Activated naive CD4-positive, alpha-beta T cell treated with anti-CD3 and anti-CD28 coated beads, Interleukin-2, amount 50 U/mL, for 72 hours (primary cell): ENCODE results near the gene RIPOR2. TPM values are rescaled to one million over a fixed set of nuclear protein-coding genes. Genes with fewer than 3 reads are reported as not detected.
A peak's percentile ranks its signal among the peaks of the same experiment; 100 is the strongest.
"Not testable (repeated sequence)": the region's sequence is repeated elsewhere in the genome, so short reads cannot be mapped to it uniquely, and the experiment has no call there.

Source experiments
- ATAC-seq, 2 donors: fragments of 150-1000 bp; cut with Tn5 transposase; 2 replicates each; pipeline ENCODE4 v1.10.0; 2021; ENCODE audit warnings: mild to moderate bottlenecking in 2 of 2, moderate library complexity in 2 of 2
- DNase-seq, 2 donors: peaks; one replicate each; pipeline ENCODE4 v3.0.0; 2021 to 2022; ENCODE audit warnings: low spot score in 2 of 2
- H3K27ac Mint-ChIP-seq, 2 donors: one replicate each; pipeline ENCODE4 v1.8.0; 2022; ENCODE audit warnings: mild to moderate bottlenecking in 2 of 2, mixed read lengths in 2 of 2
- H3K36me3 Mint-ChIP-seq, 2 donors: one replicate each; pipeline ENCODE4 v1.8.0; 2022; ENCODE audit warnings: mixed read lengths in 2 of 2
- H3K9me3 Mint-ChIP-seq, 2 donors: one replicate each; pipeline ENCODE4 v1.8.0; 2022; ENCODE audit warnings: mixed read lengths in 2 of 2
- total RNA-seq, 2 donors: library from RNA; stranded (reverse); gene quantifications; one replicate each; pipeline ENCODE4 v1.2.3, GENCODE V29; 2022

RIPOR2 gene
- total RNA-seq, 2 donors from 2014 or later, result 63.9 to 126 TPM

- ATAC-seq, result no peak
- no peak for DNase-seq
- Mint-ChIP-seq H3K9me3 (peaks cover 7% of the 10 kb centered on the region in 2 donors), H3K36me3 (peaks cover 18 to 53% of the 10 kb centered on the region in 2 donors), H3K27ac (peak overlapping the region; percentile 92 to 98)
Observed at GRCh38 chr6:24882295-24882694, 53.5 kb downstream of the RIPOR2 start.

GRCh38 chr6:24881376-24881775 is 54.4 kb downstream of the RIPOR2 start:
- Mint-ChIP-seq H3K9me3 (peaks cover 7 to 9% of the 10 kb centered on the region in 2 donors), H3K36me3 (peaks cover 27 to 60% of the 10 kb centered on the region in 2 donors), H3K27ac (peak overlapping the region; percentile 92 to 98)
- no peak for ATAC-seq
- no peak for DNase-seq

GRCh38 chr6:24880451-24880850 is 55.3 kb downstream of the RIPOR2 start:
- peak overlapping the region in 1 of 2 donors; percentile 71 for H3K27ac Mint-ChIP-seq
- H3K9me3 Mint-ChIP-seq, result peaks cover 7 to 11% of the 10 kb centered on the region in 2 donors
- ATAC-seq (no peak), DNase-seq (no peak)
- peaks cover 29 to 62% of the 10 kb centered on the region in 2 donors for H3K36me3 Mint-ChIP-seq

GRCh38 chr6:24879351-24879750 is 56.4 kb downstream of the RIPOR2 start:
- no peak for ATAC-seq
- peaks cover 29 to 73% of the 10 kb centered on the region in 2 donors for H3K36me3 Mint-ChIP-seq

GRCh38 chr6:24877747-24878146 is 58.0 kb downstream of the RIPOR2 start:
- DNase-seq, ATAC-seq: not testable (repeated sequence)
- peaks cover 35 to 88% of the 10 kb centered on the region in 2 donors for H3K36me3 Mint-ChIP-seq
- peak overlapping the region in 1 of 2 donors; percentile 60 for H3K27ac Mint-ChIP-seq
- peaks cover 7 to 11% of the 10 kb centered on the region in 2 donors for H3K9me3 Mint-ChIP-seq

More at GRCh38 chr6:24879351-24879750, 56.4 kb downstream of the RIPOR2 start:
- peaks cover 7 to 11% of the 10 kb centered on the region in 2 donors for H3K9me3 Mint-ChIP-seq
- peak overlapping the region; percentile 71 to 81 for H3K27ac Mint-ChIP-seq
- no peak for DNase-seq

GRCh38 chr6:24876499-24877465 is 59.0 kb downstream of the RIPOR2 start:
- ATAC-seq (peak in 1 of 2 donors; percentile 20), DNase-seq (no peak)
- Mint-ChIP-seq H3K27ac (peak overlapping the region in 1 of 2 donors; percentile 60), H3K36me3 (peaks cover 31 to 92% of the 10 kb centered on the region in 2 donors), H3K9me3 (peaks cover 7 to 11% of the 10 kb centered on the region in 2 donors)

- ATAC-seq (no peak), DNase-seq (no peak)
- Mint-ChIP-seq H3K9me3 (peaks cover 7 to 11% of the 10 kb centered on the region in 2 donors), H3K27ac (peak overlapping the region in 1 of 2 donors; percentile 60), H3K36me3 (peaks cover 29 to 94% of the 10 kb centered on the region in 2 donors)
Observed at GRCh38 chr6:24875534-24875901, 60.2 kb downstream of the RIPOR2 start.

GRCh38 chr6:24874776-24875533 is 60.8 kb downstream of the RIPOR2 start:
- H3K9me3 Mint-ChIP-seq, result peaks cover 7 to 11% of the 10 kb centered on the region in 2 donors
- no peak overlapping the region for H3K27ac Mint-ChIP-seq
- DNase-seq (no peak), ATAC-seq (no peak)
- peaks cover 29 to 89% of the 10 kb centered on the region in 2 donors for H3K36me3 Mint-ChIP-seq

- peaks cover 25 to 81% of the 10 kb centered on the region in 2 donors for H3K36me3 Mint-ChIP-seq
- DNase-seq (no peak), ATAC-seq (no peak)
- H3K9me3 Mint-ChIP-seq, result peaks cover 7 to 11% of the 10 kb centered on the region in 2 donors
- no peak overlapping the region for H3K27ac Mint-ChIP-seq
Observed at GRCh38 chr6:24874128-24874527, 61.6 kb downstream of the RIPOR2 start.

- peaks cover 32 to 80% of the 10 kb centered on the region in 2 donors for H3K36me3 Mint-ChIP-seq
- no peak for ATAC-seq
- H3K27ac Mint-ChIP-seq, result peak overlapping the region in 1 of 2 donors; percentile 7
- no peak for DNase-seq
- peaks cover 3 to 7% of the 10 kb centered on the region in 2 donors for H3K9me3 Mint-ChIP-seq
Observed at GRCh38 chr6:24872779-24873178, 63.0 kb downstream of the RIPOR2 start.

GRCh38 chr6:24868765-24869164 is 67.0 kb downstream of the RIPOR2 start:
- ATAC-seq (no peak), DNase-seq (no peak)
- Mint-ChIP-seq H3K27ac (peak overlapping the region; percentile 10 to 73), H3K9me3 (no peaks in the 10 kb centered on the region), H3K36me3 (peaks cover 16 to 67% of the 10 kb centered on the region in 2 donors)

- ATAC-seq (peak in 1 of 2 donors; percentile 49), DNase-seq (no peak)
- Mint-ChIP-seq H3K9me3 (no peaks in the 10 kb centered on the region), H3K36me3 (peaks cover 10 to 52% of the 10 kb centered on the region in 2 donors), H3K27ac (peak overlapping the region; percentile 10 to 50)
Observed at GRCh38 chr6:24867104-24867703, 68.6 kb downstream of the RIPOR2 start.

- DNase-seq (no peak), ATAC-seq (no peak)
- H3K27ac Mint-ChIP-seq, result peak overlapping the region; percentile 72 to 83
- H3K9me3 Mint-ChIP-seq, result no peaks in the 10 kb centered on the region
- peaks cover 20 to 49% of the 10 kb centered on the region in 2 donors for H3K36me3 Mint-ChIP-seq
Observed at GRCh38 chr6:24865161-24865560, 70.6 kb downstream of the RIPOR2 start.

GRCh38 chr6:24864343-24864742 is 71.4 kb downstream of the RIPOR2 start:
- DNase-seq (no peak), ATAC-seq (no peak)
- H3K9me3 Mint-ChIP-seq, result no peaks in the 10 kb centered on the region
- peaks cover 28 to 57% of the 10 kb centered on the region in 2 donors for H3K36me3 Mint-ChIP-seq
- H3K27ac Mint-ChIP-seq, result peak overlapping the region; percentile 72 to 83

GRCh38 chr6:24861934-24862333 is 73.8 kb downstream of the RIPOR2 start:
- H3K36me3 Mint-ChIP-seq, result peaks cover 31 to 60% of the 10 kb centered on the region in 2 donors
- peak overlapping the region in 1 of 2 donors; percentile 79 for H3K27ac Mint-ChIP-seq
- no peaks in the 10 kb centered on the region for H3K9me3 Mint-ChIP-seq
- DNase-seq, result no peak
- no peak for ATAC-seq

GRCh38 chr6:24859608-24860200 is 76.1 kb downstream of the RIPOR2 start:
- Mint-ChIP-seq H3K27ac (peak overlapping the region; percentile 7 to 75), H3K9me3 (no peaks in the 10 kb centered on the region), H3K36me3 (peaks cover 31 to 55% of the 10 kb centered on the region in 2 donors)
- no peak for DNase-seq
- peak in 1 of 2 donors; percentile 13 for ATAC-seq
